HL-60 (cell line): Measurements from ENCODE around the gene CARMIL1.

Experiments used
- CTCF ChIP-seq: IDR thresholded peaks from one replicate; pipeline ENCODE4 v1.5.1; 2011; ENCODE audit warnings: low read length, control low read depth, inconsistent platforms; ENCODE audit not compliant: insufficient read depth
- POLR2AphosphoS5 ChIP-seq: IDR thresholded peaks from 2 replicates; pipeline ENCODE4 v1.6.1; 2012; ENCODE audit warnings: low read depth

GRCh38 chr6:25332165-25332564, 53.0 kb downstream of the CARMIL1 start:
- TF ChIP-seq POLR2AphosphoS5 (no peak), CTCF (no peak)
